Adipose tissue (tissue), 3 donors: ENCODE data around the gene TMEM179. TPM values are rescaled to one million over a fixed set of nuclear protein-coding genes. Genes with fewer than 3 reads are reported as not detected.

ENCODE experiments used
- H3K27ac ChIP-seq: one replicate; pipeline ENCODE4 v1.5.1; 2013; ENCODE audit warnings: low read depth, low read length
- WGBS, 3 donors: extraction: QIAGEN DNeasy Blood & Tissue Kit; methylation state at CpG; one replicate each; pipeline ENCODE4 v1.1.7; 2013; 5-methylcytosine and 5-hydroxymethylcytosine counted together
- polyA plus RNA-seq, 3 donors: library from polyadenylated mRNA; stranded (reverse); fragments of 200-250 nt; gene quantifications; one replicate each; pipeline ENCODE4 v1.2.3, GENCODE V29; 2013
- donor health status: healthy with polysubstance abuse.
- donor health status: Bipolar disorder and iron deficiency.
- donor health status: healthy.

TMEM179 gene
- polyA plus RNA-seq, 3 donors, result 0.10 to 4.2 TPM; not detected in 1

DNA sequence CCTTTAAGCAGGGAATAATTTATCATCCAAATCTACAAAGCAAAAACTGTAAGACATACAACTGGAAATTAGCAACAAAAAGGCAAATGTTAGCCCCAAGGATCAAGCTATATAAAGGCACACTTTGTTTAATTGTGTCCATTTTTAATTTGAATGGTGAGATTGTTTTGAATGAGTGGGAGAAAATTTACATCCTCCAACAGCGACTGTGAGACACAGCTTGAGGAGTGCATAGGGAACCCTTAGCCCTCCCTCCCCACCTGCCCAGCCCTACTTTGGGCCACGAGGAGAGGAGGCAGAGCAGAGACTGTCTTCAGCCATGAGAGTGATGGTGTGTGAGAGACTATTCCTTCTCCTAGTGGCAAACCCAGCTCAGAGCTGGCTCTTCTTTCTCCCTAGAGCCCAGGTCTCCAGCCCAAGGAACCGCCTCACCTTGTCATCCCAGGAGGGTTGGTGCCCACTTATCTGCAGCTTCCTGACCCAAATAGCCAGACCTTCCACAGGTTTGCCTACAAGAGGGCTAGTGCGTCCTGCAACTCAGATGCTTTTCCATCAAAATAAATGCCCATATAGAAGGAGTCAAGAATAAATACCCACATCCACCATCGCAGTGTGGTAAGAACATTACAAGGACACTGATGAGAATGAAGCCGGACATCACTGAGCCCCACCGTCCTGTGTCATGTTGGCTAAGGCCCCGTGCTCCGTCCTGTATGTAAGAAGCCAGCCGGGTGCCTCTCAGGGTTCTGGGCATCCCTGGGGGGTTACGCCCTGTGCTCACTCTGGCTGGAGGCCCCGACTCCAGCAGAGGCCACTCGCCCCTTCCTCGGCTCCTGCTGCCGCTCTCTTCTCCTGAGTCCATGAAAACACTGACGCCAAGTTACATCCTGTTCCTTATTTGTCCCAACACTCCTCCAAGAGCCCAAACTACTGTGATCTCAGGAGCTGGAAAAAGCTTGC is 61.4 kb downstream of the TMEM179 start:
- 75 to 85% (median 83%) methylated on average over 16 of the region's 16 CpGs for WGBS, 3 donors
- H3K27ac ChIP-seq, result no peak overlapping the region

DNA sequence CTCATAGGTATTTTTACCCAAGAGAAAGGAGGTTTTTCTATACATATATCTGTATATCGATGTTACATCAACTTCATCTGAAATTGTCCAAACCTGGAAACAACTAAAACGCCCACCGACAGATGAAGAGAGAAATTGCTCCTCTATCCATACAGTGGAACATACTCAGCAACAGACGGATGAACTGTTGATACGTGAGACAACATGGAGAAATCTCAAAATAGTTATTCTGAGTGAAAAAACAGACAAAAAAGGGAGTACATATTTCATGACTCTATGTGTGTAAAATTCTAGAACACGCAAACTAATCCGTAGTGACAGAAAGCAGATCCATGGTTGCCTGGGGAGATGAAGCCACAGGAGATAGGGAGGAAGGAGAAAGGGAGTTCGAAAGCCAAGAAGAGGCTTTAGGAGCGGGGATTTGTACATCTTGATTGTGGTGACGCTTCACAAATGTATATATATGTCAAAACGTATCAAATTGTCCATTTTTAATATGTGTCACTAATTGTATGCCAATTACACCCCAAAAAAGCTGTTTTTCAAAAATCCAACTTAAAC is 62.6 kb downstream of the TMEM179 start:
- no peak overlapping the region for H3K27ac ChIP-seq
- WGBS, 3 donors, result 64 to 71% (median 68%) methylated on average over 11 of the region's 11 CpGs

Other genes with a start within 250 kb of the TMEM179 start
- gene C14orf180, start 25.0 kb downstream of the TMEM179 start, polyA plus RNA-seq, result 100 to 1,000 TPM in 1 of 3 donors, 10 to 100 TPM in 1, 1 to 10 TPM in 1; 9.5 to 105 (median 28.3) TPM
- gene INF2, start 84.8 kb upstream of the TMEM179 start, polyA plus RNA-seq, result 100 to 1,000 TPM in 2 of 3 donors, 10 to 100 TPM in 1; 20.3 to 105 (median 101) TPM
- gene ADSS1, start 119.5 kb upstream of the TMEM179 start, polyA plus RNA-seq, result 10 to 100 TPM in 2 of 3 donors, 1 to 10 TPM in 1; 4.3 to 13.6 (median 12.6) TPM
- gene SIVA1, start 148.4 kb upstream of the TMEM179 start, polyA plus RNA-seq, result 100 to 1,000 TPM; 148 to 213 (median 182) TPM
- gene AKT1, start 191.0 kb upstream of the TMEM179 start, polyA plus RNA-seq, result 100 to 1,000 TPM in 2 of 3 donors, 10 to 100 TPM in 1; 70.4 to 158 (median 126) TPM
- 1 to 10 TPM; 2.8 to 8.4 (median 5.2) TPM for gene ZBTB42, start 196.3 kb upstream of the TMEM179 start, polyA plus RNA-seq